HG02973 (cell line): ENCODE measurements around the gene ENTREP1.
"Not testable (repeated sequence)": the region's sequence is repeated elsewhere in the genome, so short reads cannot be mapped to it uniquely, and the experiment has no call there.

Experiments used
- ATAC-seq: cut with Tn5 transposase; IDR thresholded peaks from one replicate; pipeline ENCODE4 v1.9.1; 2021; ENCODE audit warnings: moderate library complexity; ENCODE audit not compliant: unreplicated experiment

Gene ENTREP1

GRCh38 chr9:69324549-69325401 is at the start of gene ENTREP1:
Gene ENTREP1, plus strand, starts transcription at chr9:69325215. Its CDS starts 95 bp downstream, at chr9:69325310.
- peak; percentile 46 for ATAC-seq

GRCh38 chr9:69276775-69277174 is 48.2 kb upstream of the ENTREP1 start:
- no peak for ATAC-seq

- ATAC-seq, result peak; percentile 70
These were observed 45.8 kb upstream of the ENTREP1 start for GRCh38 chr9:69279084-69279731.

- no peak for ATAC-seq
These were observed 45.3 kb upstream of the ENTREP1 start for GRCh38 chr9:69279733-69280132.

GRCh38 chr9:69283003-69283402 is 42.0 kb upstream of the ENTREP1 start:
- no peak for ATAC-seq

GRCh38 chr9:69292078-69292477 is 32.9 kb upstream of the ENTREP1 start:
- ATAC-seq, result no peak

- no peak for ATAC-seq
These were observed 31.9 kb upstream of the ENTREP1 start for GRCh38 chr9:69293156-69293555.

- no peak for ATAC-seq
These were observed 29.0 kb upstream of the ENTREP1 start for GRCh38 chr9:69295872-69296552.

- ATAC-seq, result no peak
These were observed 27.6 kb upstream of the ENTREP1 start for GRCh38 chr9:69297300-69297980.

GRCh38 chr9:69299315-69299714 is 25.7 kb upstream of the ENTREP1 start:
- no peak for ATAC-seq

GRCh38 chr9:69299826-69300225 is 25.2 kb upstream of the ENTREP1 start:
- no peak for ATAC-seq

GRCh38 chr9:69303331-69303730 is 21.7 kb upstream of the ENTREP1 start:
- no peak for ATAC-seq

- ATAC-seq, result not testable (repeated sequence)
These were observed 18.0 kb upstream of the ENTREP1 start for GRCh38 chr9:69306895-69307445.

GRCh38 chr9:69307446-69308205 is 17.4 kb upstream of the ENTREP1 start:
- no peak for ATAC-seq

GRCh38 chr9:69308206-69308931 is 16.6 kb upstream of the ENTREP1 start:
- no peak for ATAC-seq

- ATAC-seq, result no peak
These were observed 11.8 kb upstream of the ENTREP1 start for GRCh38 chr9:69313175-69313574.

- ATAC-seq, result no peak
These were observed 10.5 kb upstream of the ENTREP1 start for GRCh38 chr9:69314547-69314946.

GRCh38 chr9:69317081-69317480 is 7.9 kb upstream of the ENTREP1 start:
- ATAC-seq, result no peak

- ATAC-seq, result peak; percentile 84
These were observed 7.1 kb upstream of the ENTREP1 start for GRCh38 chr9:69317894-69318293.
